GM12872 (cell line): ENCODE measurements around the gene ADPRM.

Experiments
- CTCF ChIP-seq: IDR thresholded peaks from 3 replicates; pipeline ENCODE4 v1.5.1; 2011; ENCODE audit warnings: low read depth, mild to moderate bottlenecking, low read length, moderate library complexity; ENCODE audit not compliant: insufficient read depth

ADPRM gene

GRCh38 chr17:10697092-10698081 is at the start of gene ADPRM, which contains the start of gene SCO1:
ADPRM (plus strand) TSS chr17:10697594; CDS start chr17:10704927, 7,333 bp downstream.
SCO1 (minus strand) TSS chr17:10697533; CDS start chr17:10697507, 26 bp downstream.
- TF ChIP-seq CTCF = peak; percentile 46; the same call in 2 of the 3 replicates

- TF ChIP-seq CTCF = no peak
Measured at GRCh38 chr17:10648381-10648780, 49.0 kb upstream of the ADPRM start.

- no peak for TF ChIP-seq CTCF
Measured at GRCh38 chr17:10648956-10649355, 48.4 kb upstream of the ADPRM start.

GRCh38 chr17:10649602-10650001 is 47.8 kb upstream of the ADPRM start:
- TF ChIP-seq CTCF = no peak

GRCh38 chr17:10651927-10652326 is 45.5 kb upstream of the ADPRM start:
- TF ChIP-seq CTCF = no peak

- TF ChIP-seq CTCF = no peak
Measured at GRCh38 chr17:10652984-10653659, 44.3 kb upstream of the ADPRM start.

- no peak for TF ChIP-seq CTCF
Measured at GRCh38 chr17:10653987-10654386, 43.4 kb upstream of the ADPRM start.
